ENCODE measurements around the gene CDH4. TPM values are rescaled to one million over a fixed set of nuclear protein-coding genes. Genes with fewer than 3 reads are reported as not detected.

The CDH4 gene
- total and polyA plus RNA-seq, 4 experiments from 2014 or later: 0.39 to 1.1 (median 0.41) TPM; not detected in 1

- no peaks in the 10 kb centered on the region for H3K9me3 ChIP-seq (ENCODE audit: control insufficient read depth in 1 of 2, low read length in 2 of 2)
- H3K4me3 ChIP-seq (ENCODE audit: low read length in 2 of 2): no peak overlapping the region
- ChIA-PET CTCF (ENCODE audit: partially characterized antibody) (no interaction called here), POLR2A (ENCODE audit: partially characterized antibody) (no interaction called here)
- Mint-ChIP-seq H3K4me3 (no peak overlapping the region), H3K4me1 (no peaks in the 10 kb centered on the region), H3K27ac (no peak overlapping the region), H3K36me3 (no peaks in the 10 kb centered on the region), H3K27me3 (peaks cover 0 to 2% of the 10 kb centered on the region in 2 donors), H3K9me3 (no peaks in the 10 kb centered on the region)
- no peaks in the 10 kb centered on the region for H3K4me1 ChIP-seq (ENCODE audit: insufficient read depth, low read length)
- no peaks in the 10 kb centered on the region for H3K27me3 ChIP-seq (ENCODE audit: insufficient read depth, low read length)
- intact Hi-C loops (cut with micrococcal nuclease): no loop called here
- no peaks in the 10 kb centered on the region for H3K36me3 ChIP-seq (ENCODE audit: insufficient read depth, low read length)
- DNase-seq: no peak
- H3K27ac ChIP-seq (ENCODE audit: low read depth, low read length): no peak overlapping the region
These were observed 449.7 kb downstream of the CDH4 start for GRCh38 chr20:61701802-61702201.

DNA sequence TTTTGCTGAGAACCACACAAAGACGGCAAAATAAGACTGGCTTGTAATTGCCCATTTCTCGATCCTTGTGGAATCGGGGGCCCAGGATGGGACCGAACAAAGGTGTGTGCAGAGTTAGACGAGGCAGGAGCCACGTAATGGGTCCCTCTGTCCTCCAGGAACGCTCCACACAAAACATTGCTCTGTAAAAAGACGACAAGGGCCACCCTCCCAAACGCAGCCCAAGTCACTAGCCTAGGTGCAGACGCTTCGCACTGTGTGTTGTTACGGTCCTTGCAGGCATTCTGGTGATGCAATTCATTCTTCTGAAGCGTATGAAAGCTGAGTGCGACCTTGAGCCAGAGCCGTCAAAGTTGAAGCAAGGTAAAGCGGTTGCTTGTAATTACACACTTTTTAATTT, 450.2 kb downstream of the CDH4 start:
- no peaks in the 10 kb centered on the region for H3K27me3 ChIP-seq (ENCODE audit: insufficient read depth, low read length)
- DNase-seq: no peak
- H3K27ac Mint-ChIP-seq: no peak overlapping the region
- H3K27ac ChIP-seq (ENCODE audit: low read depth, low read length): no peak overlapping the region
- H3K4me1 ChIP-seq (ENCODE audit: insufficient read depth, low read length): no peaks in the 10 kb centered on the region
- no peaks in the 10 kb centered on the region for H3K4me1 Mint-ChIP-seq
- POLR2A ChIA-PET (ENCODE audit: partially characterized antibody): no interaction called here
- intact Hi-C loops (cut with micrococcal nuclease): no loop called here
- no peak overlapping the region for H3K4me3 ChIP-seq (ENCODE audit: low read length in 2 of 2)
- H3K9me3 ChIP-seq (ENCODE audit: control insufficient read depth in 1 of 2, low read length in 2 of 2): no peaks in the 10 kb centered on the region
- no peaks in the 10 kb centered on the region for H3K36me3 ChIP-seq (ENCODE audit: insufficient read depth, low read length)
- no peak overlapping the region for H3K4me3 Mint-ChIP-seq
- H3K9me3 Mint-ChIP-seq: no peaks in the 10 kb centered on the region
- H3K27me3 Mint-ChIP-seq: no peaks in the 10 kb centered on the region
- H3K36me3 Mint-ChIP-seq: no peaks in the 10 kb centered on the region
- CTCF ChIA-PET (ENCODE audit: partially characterized antibody): no interaction called here

- POLR2A ChIA-PET (ENCODE audit: partially characterized antibody): no interaction called here
- intact Hi-C loops (cut with micrococcal nuclease): no loop called here
- Mint-ChIP-seq H3K36me3 (no peaks in the 10 kb centered on the region), H3K4me3 (no peak overlapping the region), H3K27ac (no peak overlapping the region), H3K9me3 (no peaks in the 10 kb centered on the region), H3K4me1 (no peaks in the 10 kb centered on the region), H3K27me3 (no peaks in the 10 kb centered on the region)
- no peak overlapping the region for H3K4me3 ChIP-seq (ENCODE audit: low read length in 2 of 2)
- H3K27ac ChIP-seq (ENCODE audit: low read depth, low read length): no peak overlapping the region
- no peaks in the 10 kb centered on the region for H3K36me3 ChIP-seq (ENCODE audit: insufficient read depth, low read length)
- no peaks in the 10 kb centered on the region for H3K4me1 ChIP-seq (ENCODE audit: insufficient read depth, low read length)
- CTCF ChIA-PET (ENCODE audit: partially characterized antibody): no interaction called here
- no peaks in the 10 kb centered on the region for H3K27me3 ChIP-seq (ENCODE audit: insufficient read depth, low read length)
- no peaks in the 10 kb centered on the region for H3K9me3 ChIP-seq (ENCODE audit: control insufficient read depth in 1 of 2, low read length in 2 of 2)
- no peak for DNase-seq
These were observed 452.6 kb downstream of the CDH4 start for GRCh38 chr20:61704661-61705060.

- no peaks in the 10 kb centered on the region for H3K36me3 Mint-ChIP-seq
- ChIA-PET CTCF (ENCODE audit: partially characterized antibody) (no interaction called here), POLR2A (ENCODE audit: partially characterized antibody) (no interaction called here)
- Histone ChIP-seq H3K27me3 (ENCODE audit: insufficient read depth, low read length) (no peaks in the 10 kb centered on the region), H3K4me1 (ENCODE audit: insufficient read depth, low read length) (no peaks in the 10 kb centered on the region), H3K4me3 (ENCODE audit: low read length in 2 of 2) (no peak overlapping the region), H3K27ac (ENCODE audit: low read depth, low read length) (no peak overlapping the region), H3K9me3 (ENCODE audit: control insufficient read depth in 1 of 2, low read length in 2 of 2) (no peaks in the 10 kb centered on the region), H3K36me3 (ENCODE audit: insufficient read depth, low read length) (no peaks in the 10 kb centered on the region)
- DNase-seq: no peak
- H3K9me3 Mint-ChIP-seq: no peaks in the 10 kb centered on the region
- H3K27me3 Mint-ChIP-seq: no peaks in the 10 kb centered on the region
- H3K4me1 Mint-ChIP-seq: no peaks in the 10 kb centered on the region
- intact Hi-C loops (cut with micrococcal nuclease): no loop called here
- H3K27ac Mint-ChIP-seq: no peak overlapping the region
- H3K4me3 Mint-ChIP-seq: no peak overlapping the region
These were observed 453.6 kb downstream of the CDH4 start for GRCh38 chr20:61705386-61706258.

DNA sequence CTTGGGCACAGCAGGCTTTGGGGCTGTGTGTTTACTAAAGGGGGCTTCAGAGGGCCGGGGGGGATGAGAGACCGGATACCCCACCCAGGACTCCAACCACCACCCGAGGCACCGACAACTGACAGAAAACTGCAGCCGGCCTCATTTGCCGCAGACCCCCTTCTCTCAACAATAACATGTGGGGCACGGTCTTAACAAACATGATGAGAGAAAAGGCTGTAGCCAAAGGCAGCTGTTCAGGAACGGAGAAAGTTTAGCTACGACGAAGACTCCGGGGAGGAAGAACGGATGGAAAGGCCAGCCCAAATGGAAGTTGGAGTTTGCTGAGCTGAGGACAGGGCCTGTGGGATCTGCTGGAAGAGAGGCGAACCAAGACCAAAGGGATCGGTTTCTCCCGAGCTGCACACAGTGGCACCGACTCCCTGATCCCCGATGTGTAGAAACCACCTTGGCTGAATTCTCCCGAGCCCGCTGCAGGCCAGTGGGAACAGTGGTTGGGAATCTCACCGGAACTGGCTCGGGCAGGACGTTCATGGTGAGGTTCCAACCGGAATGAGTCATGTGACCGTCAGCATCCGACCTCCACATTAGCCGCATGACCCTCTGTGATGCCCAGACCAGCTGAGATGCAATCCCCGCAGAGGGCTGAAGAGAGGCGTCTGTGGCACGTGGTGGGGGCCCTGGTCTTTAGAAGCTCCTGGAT, 454.3 kb downstream of the CDH4 start:
- H3K9me3 Mint-ChIP-seq: peaks cover 0 to 4% (median 0%) of the 10 kb centered on the region in 8 donors
- Histone ChIP-seq H3K36me3 (ENCODE audit: insufficient read depth, low read length) (no peaks in the 10 kb centered on the region), H3K4me1 (ENCODE audit: insufficient read depth, low read length) (no peaks in the 10 kb centered on the region), H3K4me3 (ENCODE audit: low read length in 2 of 2) (no peak overlapping the region), H3K9me3 (ENCODE audit: control insufficient read depth in 1 of 2, low read length in 2 of 2) (no peaks in the 10 kb centered on the region), H3K27ac (ENCODE audit: low read depth, low read length) (no peak overlapping the region), H3K27me3 (ENCODE audit: insufficient read depth, low read length) (no peaks in the 10 kb centered on the region)
- H3K4me3 Mint-ChIP-seq: no peak overlapping the region
- no peaks in the 10 kb centered on the region for H3K27me3 Mint-ChIP-seq
- H3K27ac Mint-ChIP-seq: no peak overlapping the region
- H3K36me3 Mint-ChIP-seq: no peaks in the 10 kb centered on the region
- CTCF ChIA-PET (ENCODE audit: partially characterized antibody): no interaction called here
- intact Hi-C loops (cut with micrococcal nuclease): no loop called here
- no peaks in the 10 kb centered on the region for H3K4me1 Mint-ChIP-seq
- POLR2A ChIA-PET (ENCODE audit: partially characterized antibody): no interaction called here
- DNase-seq: no peak

DNA sequence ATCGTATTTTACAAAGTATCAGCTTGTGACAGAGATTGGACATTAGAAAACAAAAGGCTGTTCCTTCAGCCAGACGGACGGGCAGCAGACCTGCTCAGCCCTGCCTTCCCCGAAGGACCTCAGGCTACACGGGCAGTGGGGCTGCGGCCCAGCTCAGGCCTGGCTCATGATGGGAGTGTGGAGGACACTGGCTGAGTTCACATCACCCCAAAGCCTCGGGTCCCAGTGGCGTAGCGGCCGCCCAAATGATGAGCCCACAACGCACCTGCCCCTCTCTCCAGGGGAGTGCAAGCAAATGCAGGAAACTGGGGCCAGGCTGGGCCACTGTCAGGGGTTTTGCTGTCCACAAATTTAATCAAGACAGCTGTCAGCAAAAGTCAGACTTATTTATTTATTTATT, 456.8 kb downstream of the CDH4 start:
- H3K27ac ChIP-seq (ENCODE audit: low read depth, low read length): no peak overlapping the region
- Mint-ChIP-seq H3K9me3 (peaks cover 0 to 4% (median 0%) of the 10 kb centered on the region in 8 donors), H3K4me3 (no peak overlapping the region), H3K27me3 (no peaks in the 10 kb centered on the region), H3K36me3 (no peaks in the 10 kb centered on the region), H3K4me1 (no peaks in the 10 kb centered on the region), H3K27ac (no peak overlapping the region)
- CTCF ChIA-PET (ENCODE audit: partially characterized antibody): no interaction called here
- H3K36me3 ChIP-seq (ENCODE audit: insufficient read depth, low read length): no peaks in the 10 kb centered on the region
- no peak for DNase-seq
- no peaks in the 10 kb centered on the region for H3K27me3 ChIP-seq (ENCODE audit: insufficient read depth, low read length)
- no peaks in the 10 kb centered on the region for H3K4me1 ChIP-seq (ENCODE audit: insufficient read depth, low read length)
- POLR2A ChIA-PET (ENCODE audit: partially characterized antibody): no interaction called here
- intact Hi-C loops (cut with micrococcal nuclease): no loop called here
- H3K9me3 ChIP-seq (ENCODE audit: control insufficient read depth in 1 of 2, low read length in 2 of 2): no peaks in the 10 kb centered on the region
- no peak overlapping the region for H3K4me3 ChIP-seq (ENCODE audit: low read length in 2 of 2)

DNA sequence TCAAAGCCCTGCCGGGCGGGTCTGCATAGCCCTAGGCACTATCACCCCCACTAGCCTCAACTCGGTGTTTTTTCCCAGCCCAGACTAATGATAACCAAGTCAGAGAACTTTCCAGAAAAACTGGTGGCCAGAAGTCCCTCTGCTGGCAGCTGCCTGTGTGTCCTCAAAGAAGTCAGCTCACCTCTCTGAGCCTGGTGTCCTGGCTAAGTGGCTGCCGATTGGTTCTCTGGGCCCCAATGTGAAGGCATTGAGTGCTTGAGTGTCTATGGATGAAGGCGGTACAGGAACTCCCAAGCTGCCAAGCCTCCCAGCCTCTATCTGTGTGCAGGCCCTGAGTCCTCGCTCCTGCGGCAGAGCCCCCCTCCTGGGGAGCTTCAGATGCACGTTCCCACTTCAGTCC, 458.0 kb downstream of the CDH4 start:
- DNase-seq: no peak
- Histone ChIP-seq H3K27me3 (ENCODE audit: insufficient read depth, low read length) (no peaks in the 10 kb centered on the region), H3K27ac (ENCODE audit: low read depth, low read length) (no peak overlapping the region), H3K9me3 (ENCODE audit: control insufficient read depth in 1 of 2, low read length in 2 of 2) (no peaks in the 10 kb centered on the region), H3K4me1 (ENCODE audit: insufficient read depth, low read length) (no peaks in the 10 kb centered on the region), H3K36me3 (ENCODE audit: insufficient read depth, low read length) (no peaks in the 10 kb centered on the region), H3K4me3 (ENCODE audit: low read length in 2 of 2) (no peak overlapping the region)
- ChIA-PET POLR2A (ENCODE audit: partially characterized antibody) (no interaction called here), CTCF (ENCODE audit: partially characterized antibody) (no interaction called here)
- Mint-ChIP-seq H3K27me3 (no peaks in the 10 kb centered on the region), H3K4me3 (no peak overlapping the region), H3K4me1 (no peaks in the 10 kb centered on the region), H3K27ac (no peak overlapping the region), H3K36me3 (no peaks in the 10 kb centered on the region), H3K9me3 (peaks cover 0 to 4% (median 0%) of the 10 kb centered on the region in 8 donors)
- intact Hi-C loops (cut with micrococcal nuclease): no loop called here
